NCI-H146 (cell line): ENCODE results near the gene GSAP.
A peak's percentile ranks its signal among the peaks of the same experiment; 100 is the strongest.

ENCODE experiments used
- DNase-seq: peaks from one replicate; lab custom pipeline; 2025; lab: John Stamatoyannopoulos, UW

GSAP gene

DNA sequence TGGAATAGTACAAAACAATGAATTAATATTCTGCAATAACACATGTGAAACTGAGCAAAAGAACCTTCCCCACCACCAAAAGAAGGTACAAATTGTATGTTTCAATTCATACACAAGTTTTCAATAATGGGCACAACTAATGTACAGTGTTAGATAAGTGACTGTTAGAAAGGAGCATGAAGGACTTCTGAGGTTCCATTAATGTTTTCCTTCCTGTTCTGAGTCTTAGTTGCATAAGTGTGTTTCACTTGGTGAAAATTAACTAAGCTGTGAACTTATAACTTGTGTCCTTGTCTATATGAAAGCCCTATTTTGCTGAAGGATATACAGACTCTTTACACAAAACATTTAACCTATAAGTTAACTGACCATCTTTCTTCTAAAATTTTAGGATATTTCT lies 8.2 kb downstream of the GSAP start:
- DNase-seq, result no peak

GRCh38 chr7:77406421-77406820 lies 9.7 kb downstream of the GSAP start:
- DNase-seq, result no peak

- DNase-seq, result no peak
Measured at GRCh38 chr7:77404641-77405040, 11.5 kb downstream of the GSAP start.

GRCh38 chr7:77403957-77404356 lies 12.2 kb downstream of the GSAP start:
- no peak for DNase-seq

DNA sequence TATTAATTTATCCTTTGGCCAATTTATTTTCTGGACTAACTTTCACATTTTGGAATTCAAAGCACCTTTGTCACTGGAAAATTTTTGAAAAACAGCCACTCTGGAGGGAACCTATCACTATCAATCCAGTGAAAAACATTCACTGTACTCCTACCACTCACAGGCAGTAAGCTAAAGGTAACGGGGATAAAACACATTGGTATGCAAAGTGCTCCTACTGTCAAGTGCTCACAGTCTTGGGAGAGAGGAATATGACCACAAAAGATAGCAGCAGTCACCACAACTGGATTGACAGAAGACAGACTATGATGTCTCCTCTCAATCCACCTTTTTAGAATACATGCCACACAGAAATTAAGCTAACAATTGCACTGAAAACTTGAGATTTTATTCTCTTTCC lies 13.3 kb downstream of the GSAP start:
- no peak for DNase-seq

DNA sequence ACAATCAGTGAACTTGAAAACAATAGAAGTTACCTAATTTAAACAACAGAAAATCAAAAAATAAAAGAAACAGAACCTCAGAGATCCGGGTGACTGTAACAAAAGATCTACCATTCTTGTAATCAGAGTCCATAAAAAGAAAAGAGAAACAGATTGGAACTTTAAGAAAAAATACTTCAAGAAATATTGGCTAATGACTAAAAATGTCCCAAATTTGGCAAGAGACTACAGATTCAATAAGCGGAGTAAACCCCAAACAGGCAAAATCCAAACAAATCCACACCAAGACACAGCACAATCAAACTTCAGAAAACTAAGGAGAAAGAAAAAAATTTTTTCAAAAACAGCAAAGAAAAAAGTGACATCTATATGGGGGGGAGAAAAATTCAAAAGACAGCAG lies 15.1 kb downstream of the GSAP start:
- no peak for DNase-seq

- DNase-seq, result no peak
Measured at GRCh38 chr7:77399816-77400215, 16.3 kb downstream of the GSAP start.

DNA sequence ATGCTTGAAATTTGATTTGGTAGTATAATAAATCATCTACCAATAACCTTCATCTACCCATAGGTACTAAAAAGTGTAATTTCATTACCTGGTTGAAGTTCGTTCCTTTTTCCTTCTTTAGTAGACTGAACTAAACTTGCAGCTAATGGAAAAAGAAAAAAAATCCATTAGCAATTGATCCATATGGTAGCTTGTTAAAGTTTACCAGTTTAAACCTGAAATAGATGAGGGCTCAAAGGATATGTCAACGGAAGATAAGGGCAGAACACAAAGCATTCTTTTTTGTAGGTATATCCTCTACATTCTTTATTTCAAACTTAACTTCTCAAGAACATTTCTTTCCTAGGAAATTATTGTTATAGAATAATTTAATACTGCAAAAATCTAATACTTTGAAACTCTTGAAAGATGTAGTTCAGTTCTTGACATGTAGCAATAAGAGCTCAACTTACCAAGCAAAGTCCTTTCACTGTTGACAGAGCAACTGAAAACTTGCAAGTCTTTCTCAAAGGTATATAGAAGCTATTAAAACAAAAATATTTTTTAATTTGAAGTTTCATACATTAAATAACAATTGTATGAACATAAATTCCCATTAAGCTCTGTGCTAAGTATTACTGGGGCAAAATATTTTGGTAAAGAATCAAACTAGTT lies 19.1 kb downstream of the GSAP start:
- DNase-seq, result no peak

DNA sequence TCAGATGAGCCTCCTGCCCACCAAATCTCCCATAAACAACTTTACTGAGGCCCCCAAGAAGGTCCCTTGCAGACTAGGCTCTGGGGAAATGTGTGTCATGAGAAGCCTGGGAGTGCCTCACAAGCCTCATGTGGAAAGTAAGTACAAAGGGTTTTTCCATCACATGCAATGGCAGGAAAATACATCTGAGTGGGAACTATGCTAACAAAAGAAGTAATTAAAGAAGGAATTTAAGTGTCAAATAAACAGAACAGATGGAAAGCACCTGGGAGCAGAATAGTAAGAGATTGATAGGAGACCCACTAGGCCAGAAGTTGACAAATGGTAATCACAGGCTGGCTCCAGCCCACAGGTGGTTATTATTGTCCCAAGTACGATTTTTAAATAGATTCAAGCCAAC lies 20.5 kb downstream of the GSAP start:
- peak; percentile 49 for DNase-seq

- no peak for DNase-seq
Measured at GRCh38 chr7:77393954-77394353, 22.2 kb downstream of the GSAP start.

- DNase-seq, result no peak
Measured at GRCh38 chr7:77393261-77393660, 22.9 kb downstream of the GSAP start.

DNA sequence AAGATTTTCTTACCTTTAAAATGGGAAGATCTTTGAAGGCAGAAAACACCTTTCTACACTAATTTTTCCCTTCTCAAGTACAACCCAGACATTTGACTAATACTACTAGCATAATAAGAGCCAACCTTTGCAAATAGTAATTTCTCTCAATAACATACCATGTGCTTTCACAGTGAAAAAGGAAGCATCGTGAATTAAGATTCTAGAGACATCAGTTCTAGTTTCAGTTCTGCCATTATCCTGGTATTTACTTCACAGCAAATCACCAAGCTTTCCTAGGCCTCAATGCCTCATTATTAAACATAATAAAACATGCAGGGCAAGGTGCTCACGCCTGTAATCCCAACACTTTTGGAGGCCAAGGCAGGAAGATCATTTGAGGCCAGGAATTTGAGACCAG lies 24.9 kb downstream of the GSAP start:
- DNase-seq, result no peak

- DNase-seq, result peak; percentile 13
Measured at GRCh38 chr7:77388055-77388641, 28.0 kb downstream of the GSAP start.

DNA sequence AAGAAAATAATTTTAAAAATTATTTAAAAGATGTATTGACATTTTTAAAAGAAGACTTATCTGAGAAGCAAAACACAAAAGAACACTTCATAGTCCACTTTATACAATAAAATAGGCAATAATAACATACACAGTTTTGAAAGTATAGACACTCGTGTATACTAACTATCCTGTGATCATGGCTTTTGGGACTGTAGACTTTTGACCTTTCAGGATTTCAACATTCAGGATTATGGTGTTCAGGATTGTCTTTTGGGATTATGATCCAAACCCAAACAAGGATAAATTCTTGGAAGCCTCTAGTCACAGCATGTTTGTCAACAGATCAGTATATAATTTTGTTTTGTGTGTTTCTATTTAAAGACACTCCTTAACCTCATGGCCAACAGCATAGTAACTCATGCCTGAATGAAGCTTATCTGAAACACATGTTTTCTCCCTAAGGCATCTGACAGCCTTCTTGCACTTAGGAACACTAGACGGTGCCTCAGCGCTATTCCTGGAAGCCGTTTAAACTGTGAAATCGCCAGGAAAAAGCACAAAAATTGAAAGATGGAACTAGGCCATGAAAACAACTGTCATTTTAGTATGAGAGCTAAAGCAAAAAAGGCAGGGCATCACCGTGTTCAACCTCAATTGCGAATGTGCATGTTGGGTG lies 29.9 kb downstream of the GSAP start:
- no peak for DNase-seq

- no peak for DNase-seq
Measured at GRCh38 chr7:77383333-77383740, 32.8 kb downstream of the GSAP start.

- DNase-seq, result no peak
Measured at GRCh38 chr7:77382532-77382931, 33.6 kb downstream of the GSAP start.

DNA sequence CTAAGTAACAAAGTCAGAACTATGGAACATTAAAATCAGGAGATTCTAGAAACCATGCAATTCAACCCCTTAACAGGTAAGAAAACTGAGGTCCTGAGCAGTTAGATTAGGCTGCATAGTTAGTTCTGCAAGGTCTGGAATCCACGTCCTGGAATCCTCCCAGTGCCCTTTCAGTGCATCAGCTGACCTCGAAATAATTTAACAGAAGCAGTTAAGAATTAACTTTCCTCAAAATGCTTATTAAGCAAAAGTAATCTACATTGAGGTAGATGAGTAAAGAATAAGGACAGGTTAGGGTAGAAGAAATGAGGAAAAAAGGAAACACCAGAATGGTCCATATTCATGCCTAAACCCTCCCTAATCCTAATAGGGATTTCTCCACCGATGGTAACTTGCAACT lies 37.6 kb downstream of the GSAP start:
- DNase-seq, result no peak

DNA sequence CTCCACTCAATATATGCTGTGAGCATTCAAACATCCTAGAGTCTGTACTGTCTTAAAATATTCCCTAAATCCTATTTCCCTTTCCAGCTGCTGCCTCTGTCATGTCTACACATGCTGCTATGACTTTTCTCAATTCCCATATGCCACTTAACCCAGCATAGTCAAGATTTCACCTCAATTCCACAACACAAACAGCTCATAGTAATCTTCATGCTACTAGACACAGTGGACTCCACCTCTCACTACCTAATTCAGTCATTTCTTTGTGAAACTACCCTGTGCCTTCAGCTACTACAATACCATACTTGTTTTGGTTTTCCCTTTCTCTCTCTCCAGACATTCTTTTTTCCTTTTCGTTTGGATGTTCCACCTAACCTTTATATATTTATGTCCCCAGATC lies 45.5 kb downstream of the GSAP start:
- no peak for DNase-seq

GRCh38 chr7:77368974-77369373 lies 47.2 kb downstream of the GSAP start:
- no peak for DNase-seq

DNA sequence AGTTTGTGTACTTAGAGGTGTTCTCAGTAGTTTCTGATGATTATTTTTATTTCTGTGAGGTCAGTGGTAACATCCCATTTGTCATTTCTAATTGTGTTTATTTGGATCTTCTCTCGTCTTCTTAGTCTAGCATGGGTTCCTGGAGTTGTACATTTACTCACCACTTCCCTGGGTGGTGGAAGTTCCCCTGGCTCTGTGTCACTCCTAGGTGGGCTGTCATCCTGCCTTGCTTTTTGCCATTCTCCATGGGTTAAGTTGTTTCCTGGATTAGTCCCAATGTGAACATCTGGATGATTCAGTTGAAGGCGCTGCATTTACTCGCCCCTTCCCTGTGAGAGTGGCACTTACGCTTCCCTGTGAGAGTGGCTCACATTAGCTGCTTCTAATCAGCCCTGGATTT lies 48.2 kb downstream of the GSAP start:
- no peak for DNase-seq

GRCh38 chr7:77362905-77363304 lies 53.2 kb downstream of the GSAP start:
- DNase-seq, result no peak

- no peak for DNase-seq
Measured at GRCh38 chr7:77360969-77361368, 55.2 kb downstream of the GSAP start.

DNA sequence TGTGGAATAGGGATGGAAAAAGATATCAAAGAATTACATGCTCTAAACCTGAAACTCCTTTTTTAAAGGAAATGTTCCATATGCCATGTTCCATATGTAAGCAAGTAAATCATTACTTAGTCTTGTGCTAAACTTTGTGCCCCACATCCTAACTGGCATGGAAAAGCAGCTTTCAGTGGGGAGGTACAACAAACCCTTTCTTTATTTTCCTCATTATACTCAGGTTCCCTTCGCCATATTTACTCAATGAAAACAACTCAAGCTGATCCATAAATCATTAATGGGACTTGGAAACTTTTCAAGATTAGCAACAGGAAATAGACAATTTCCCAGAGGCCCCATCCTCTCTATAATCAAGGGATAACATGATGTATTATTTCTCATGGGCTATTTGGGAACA lies 56.0 kb downstream of the GSAP start:
- DNase-seq, result no peak

- no peak for DNase-seq
Measured at GRCh38 chr7:77359599-77359998, 56.5 kb downstream of the GSAP start.
